Ramos (cell line): ENCODE measurements around the gene ZNF613.

Source experiments
- in situ Hi-C: fragments of 300-500 bp; cut with MboI; formaldehyde crosslinking; loops from one replicate; pipeline ENCODE4 v1.14.3; 2022; ENCODE audit warnings: low sequenced_read_pairs; ENCODE audit not compliant: unreplicated experiment

The ZNF613 gene

GRCh38 chr19:51994048-51994644 is 66.9 kb downstream of the ZNF613 start:
- in situ Hi-C loops = no loop called here
